Osteocyte (in vitro differentiated cells): ENCODE measurements around the gene NPAS2. TPM values are rescaled to one million over a fixed set of nuclear protein-coding genes. Genes with fewer than 3 reads are reported as not detected.
A peak's percentile ranks its signal among the peaks of the same experiment; 100 is the strongest.

Experiments used
- DNase-seq: peaks from one replicate; pipeline ENCODE4 v3.0.0; 2021; ENCODE audit warnings: mixed read lengths; ENCODE audit not compliant: unreplicated experiment; ENCODE audit errors: extremely low spot score
- H3K27ac Mint-ChIP-seq: one replicate; pipeline ENCODE4 v1.8.0; 2021; ENCODE audit warnings: mild to moderate bottlenecking, mixed read lengths; ENCODE audit not compliant: unreplicated experiment
- H3K27me3 Mint-ChIP-seq: one replicate; pipeline ENCODE4 v1.8.0; 2021; ENCODE audit warnings: mixed read lengths; ENCODE audit not compliant: unreplicated experiment
- H3K36me3 Mint-ChIP-seq: one replicate; pipeline ENCODE4 v1.8.0; 2021; ENCODE audit warnings: mixed read lengths; ENCODE audit not compliant: unreplicated experiment
- H3K4me1 Mint-ChIP-seq: one replicate; pipeline ENCODE4 v1.8.0; 2021; ENCODE audit warnings: mixed read lengths; ENCODE audit not compliant: unreplicated experiment
- H3K4me3 Mint-ChIP-seq: one replicate; pipeline ENCODE4 v1.8.0; 2021; ENCODE audit warnings: mild to moderate bottlenecking, moderate library complexity, mixed read lengths; ENCODE audit not compliant: unreplicated experiment
- H3K9me3 Mint-ChIP-seq: one replicate; pipeline ENCODE4 v1.8.0; 2021; ENCODE audit warnings: mixed read lengths; ENCODE audit not compliant: unreplicated experiment
- CTCF ChIP-seq: fragments of 200-600 bp; sonication (generic); IDR thresholded peaks from 2 replicates; pipeline ENCODE4 v1.5.0; 2021; ENCODE audit warnings: antibody characterized with exemption, mild to moderate bottlenecking, moderate library complexity
- total RNA-seq: library from RNA; stranded (reverse); gene quantifications from 2 replicates; pipeline ENCODE4 v1.2.1, GENCODE V29; 2021

The NPAS2 gene
- total RNA-seq, 1 donor from 2014 or later, result 16.6 TPM

GRCh38 chr2:100880036-100880435 is 60.1 kb downstream of the NPAS2 start:
- Mint-ChIP-seq H3K9me3 (no peaks in the 10 kb centered on the region), H3K36me3 (no peaks in the 10 kb centered on the region), H3K4me1 (peaks cover 44% of the 10 kb centered on the region), H3K27ac (no peak overlapping the region), H3K27me3 (no peaks in the 10 kb centered on the region), H3K4me3 (no peak overlapping the region)
- DNase-seq, result no peak
- no peak for TF ChIP-seq CTCF

GRCh38 chr2:100880730-100881129 is 60.8 kb downstream of the NPAS2 start:
- Mint-ChIP-seq H3K27me3 (no peaks in the 10 kb centered on the region), H3K4me1 (peaks cover 40% of the 10 kb centered on the region), H3K27ac (peak overlapping the region; percentile 64), H3K9me3 (no peaks in the 10 kb centered on the region), H3K36me3 (no peaks in the 10 kb centered on the region), H3K4me3 (no peak overlapping the region)
- no peak for TF ChIP-seq CTCF
- no peak for DNase-seq

- no peak for TF ChIP-seq CTCF
- Mint-ChIP-seq H3K9me3 (no peaks in the 10 kb centered on the region), H3K4me1 (peaks cover 38% of the 10 kb centered on the region), H3K27me3 (no peaks in the 10 kb centered on the region), H3K4me3 (no peak overlapping the region), H3K36me3 (peaks cover 3% of the 10 kb centered on the region), H3K27ac (no peak overlapping the region)
- no peak for DNase-seq
These were observed 63.0 kb downstream of the NPAS2 start for GRCh38 chr2:100882645-100883613.

GRCh38 chr2:100884145-100884621 is 64.2 kb downstream of the NPAS2 start:
- TF ChIP-seq CTCF, result no peak
- H3K27ac Mint-ChIP-seq, result no peak overlapping the region
- peaks cover 41% of the 10 kb centered on the region for H3K4me1 Mint-ChIP-seq
- H3K36me3 Mint-ChIP-seq, result peaks cover 3% of the 10 kb centered on the region
- DNase-seq, result no peak
- H3K27me3 Mint-ChIP-seq, result no peaks in the 10 kb centered on the region
- no peak overlapping the region for H3K4me3 Mint-ChIP-seq
- H3K9me3 Mint-ChIP-seq, result no peaks in the 10 kb centered on the region

GRCh38 chr2:100886085-100886484 is 66.1 kb downstream of the NPAS2 start:
- Mint-ChIP-seq H3K4me3 (no peak overlapping the region), H3K36me3 (peaks cover 8% of the 10 kb centered on the region), H3K27me3 (no peaks in the 10 kb centered on the region), H3K4me1 (peaks cover 27% of the 10 kb centered on the region), H3K27ac (no peak overlapping the region), H3K9me3 (no peaks in the 10 kb centered on the region)
- no peak for DNase-seq
- TF ChIP-seq CTCF, result no peak
